WTC11 (cell line): ENCODE data around the gene PRKAR1B.

Experiments used
- ESRRA ChIP-seq: sonication (generic); formaldehyde crosslinking; IDR thresholded peaks from 2 replicates; pipeline ENCODE4 v1.8.1; 2022; ENCODE audit warnings: mild to moderate bottlenecking, missing genetic modification reagents, borderline replicate concordance
- NFYB ChIP-seq: sonication (generic); formaldehyde crosslinking; conservative IDR thresholded peaks from 2 replicates; pipeline ENCODE4 v1.8.0; 2022; ENCODE audit warnings: low read depth, missing genetic modification reagents
- NR2C2 ChIP-seq: sonication (generic); formaldehyde crosslinking; IDR thresholded peaks from 2 replicates; pipeline ENCODE4 v1.8.0; 2022; ENCODE audit warnings: mild to moderate bottlenecking, missing genetic modification reagents
- PRDM15 ChIP-seq: sonication (generic); formaldehyde crosslinking; IDR thresholded peaks from 2 replicates; pipeline ENCODE4 v1.8.0; 2022; ENCODE audit warnings: missing genetic modification reagents
- PRRX2 ChIP-seq: fragments of 250-450 bp; sonication (Bioruptor Pico); IDR thresholded peaks from 2 replicates; pipeline ENCODE4 v1.8.0; 2021; ENCODE audit warnings: mild to moderate bottlenecking
- SMAD4 ChIP-seq: sonication (generic); formaldehyde crosslinking; IDR thresholded peaks from 2 replicates; pipeline ENCODE4 v1.8.0; 2022; ENCODE audit warnings: mild to moderate bottlenecking, missing genetic modification reagents
- SOX15 ChIP-seq: fragments of 250-450 bp; sonication (Bioruptor Pico); IDR thresholded peaks from 2 replicates; pipeline ENCODE4 v1.9.0; 2021; ENCODE audit warnings: mild to moderate bottlenecking
- ZNF263 ChIP-seq: sonication (generic); formaldehyde crosslinking; IDR thresholded peaks from 2 replicates; pipeline ENCODE4 v1.8.1; 2022; ENCODE audit warnings: low read depth, mild to moderate bottlenecking, moderate library complexity, missing genetic modification reagents
- ZNF416 ChIP-seq: fragments of 250-450 bp; sonication (Bioruptor Pico); IDR thresholded peaks from 2 replicates; pipeline ENCODE4 v1.9.0; 2021; ENCODE audit warnings: mild to moderate bottlenecking, inconsistent platforms
- TF ChIP-seq, protein P1 (sequence below): fragments of 200-600 bp; IDR thresholded peaks from 2 replicates; pipeline ENCODE4 v1.8.0; 2022; ENCODE audit warnings: antibody characterized with exemption
- TF ChIP-seq, protein P2 (sequence below): sonication (generic); formaldehyde crosslinking; IDR thresholded peaks from 2 replicates; pipeline ENCODE4 v1.8.1; 2022; ENCODE audit warnings: low read depth, missing genetic modification reagents, borderline replicate concordance
- TF ChIP-seq, protein P3 (sequence below): fragments of 250-450 bp; sonication (Bioruptor Pico); IDR thresholded peaks from 2 replicates; pipeline ENCODE4 v1.9.0; 2021; ENCODE audit warnings: mild to moderate bottlenecking
- TF ChIP-seq, protein P4 (sequence below): sonication (generic); formaldehyde crosslinking; IDR thresholded peaks from 2 replicates; pipeline ENCODE4 v1.8.0; 2023; ENCODE audit warnings: mild to moderate bottlenecking, missing genetic modification reagents

GRCh38 chr7:751826-752225 is 24.7 kb upstream of the PRKAR1B start:
- TF ChIP-seq SOX15 (CRISPR knock-in tag) (no peak), PRRX2 (CRISPR knock-in tag) (no peak), NR2C2 (CRISPR knock-in tag) (no peak), ZNF416 (no peak), NFYB (no peak), PRDM15 (no peak), ZNF263 (no peak), ESRRA (CRISPR knock-in tag) (no peak), SMAD4 (CRISPR knock-in tag) (no peak)
- TF ChIP-seq, protein P1, sequence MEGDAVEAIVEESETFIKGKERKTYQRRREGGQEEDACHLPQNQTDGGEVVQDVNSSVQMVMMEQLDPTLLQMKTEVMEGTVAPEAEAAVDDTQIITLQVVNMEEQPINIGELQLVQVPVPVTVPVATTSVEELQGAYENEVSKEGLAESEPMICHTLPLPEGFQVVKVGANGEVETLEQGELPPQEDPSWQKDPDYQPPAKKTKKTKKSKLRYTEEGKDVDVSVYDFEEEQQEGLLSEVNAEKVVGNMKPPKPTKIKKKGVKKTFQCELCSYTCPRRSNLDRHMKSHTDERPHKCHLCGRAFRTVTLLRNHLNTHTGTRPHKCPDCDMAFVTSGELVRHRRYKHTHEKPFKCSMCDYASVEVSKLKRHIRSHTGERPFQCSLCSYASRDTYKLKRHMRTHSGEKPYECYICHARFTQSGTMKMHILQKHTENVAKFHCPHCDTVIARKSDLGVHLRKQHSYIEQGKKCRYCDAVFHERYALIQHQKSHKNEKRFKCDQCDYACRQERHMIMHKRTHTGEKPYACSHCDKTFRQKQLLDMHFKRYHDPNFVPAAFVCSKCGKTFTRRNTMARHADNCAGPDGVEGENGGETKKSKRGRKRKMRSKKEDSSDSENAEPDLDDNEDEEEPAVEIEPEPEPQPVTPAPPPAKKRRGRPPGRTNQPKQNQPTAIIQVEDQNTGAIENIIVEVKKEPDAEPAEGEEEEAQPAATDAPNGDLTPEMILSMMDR = no peak
- TF ChIP-seq, protein P2, sequence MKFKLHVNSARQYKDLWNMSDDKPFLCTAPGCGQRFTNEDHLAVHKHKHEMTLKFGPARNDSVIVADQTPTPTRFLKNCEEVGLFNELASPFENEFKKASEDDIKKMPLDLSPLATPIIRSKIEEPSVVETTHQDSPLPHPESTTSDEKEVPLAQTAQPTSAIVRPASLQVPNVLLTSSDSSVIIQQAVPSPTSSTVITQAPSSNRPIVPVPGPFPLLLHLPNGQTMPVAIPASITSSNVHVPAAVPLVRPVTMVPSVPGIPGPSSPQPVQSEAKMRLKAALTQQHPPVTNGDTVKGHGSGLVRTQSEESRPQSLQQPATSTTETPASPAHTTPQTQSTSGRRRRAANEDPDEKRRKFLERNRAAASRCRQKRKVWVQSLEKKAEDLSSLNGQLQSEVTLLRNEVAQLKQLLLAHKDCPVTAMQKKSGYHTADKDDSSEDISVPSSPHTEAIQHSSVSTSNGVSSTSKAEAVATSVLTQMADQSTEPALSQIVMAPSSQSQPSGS (CRISPR knock-in tag) = no peak
- TF ChIP-seq, protein P3, sequence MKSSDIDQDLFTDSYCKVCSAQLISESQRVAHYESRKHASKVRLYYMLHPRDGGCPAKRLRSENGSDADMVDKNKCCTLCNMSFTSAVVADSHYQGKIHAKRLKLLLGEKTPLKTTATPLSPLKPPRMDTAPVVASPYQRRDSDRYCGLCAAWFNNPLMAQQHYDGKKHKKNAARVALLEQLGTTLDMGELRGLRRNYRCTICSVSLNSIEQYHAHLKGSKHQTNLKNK (CRISPR knock-in tag) = no peak
- TF ChIP-seq, protein P4, sequence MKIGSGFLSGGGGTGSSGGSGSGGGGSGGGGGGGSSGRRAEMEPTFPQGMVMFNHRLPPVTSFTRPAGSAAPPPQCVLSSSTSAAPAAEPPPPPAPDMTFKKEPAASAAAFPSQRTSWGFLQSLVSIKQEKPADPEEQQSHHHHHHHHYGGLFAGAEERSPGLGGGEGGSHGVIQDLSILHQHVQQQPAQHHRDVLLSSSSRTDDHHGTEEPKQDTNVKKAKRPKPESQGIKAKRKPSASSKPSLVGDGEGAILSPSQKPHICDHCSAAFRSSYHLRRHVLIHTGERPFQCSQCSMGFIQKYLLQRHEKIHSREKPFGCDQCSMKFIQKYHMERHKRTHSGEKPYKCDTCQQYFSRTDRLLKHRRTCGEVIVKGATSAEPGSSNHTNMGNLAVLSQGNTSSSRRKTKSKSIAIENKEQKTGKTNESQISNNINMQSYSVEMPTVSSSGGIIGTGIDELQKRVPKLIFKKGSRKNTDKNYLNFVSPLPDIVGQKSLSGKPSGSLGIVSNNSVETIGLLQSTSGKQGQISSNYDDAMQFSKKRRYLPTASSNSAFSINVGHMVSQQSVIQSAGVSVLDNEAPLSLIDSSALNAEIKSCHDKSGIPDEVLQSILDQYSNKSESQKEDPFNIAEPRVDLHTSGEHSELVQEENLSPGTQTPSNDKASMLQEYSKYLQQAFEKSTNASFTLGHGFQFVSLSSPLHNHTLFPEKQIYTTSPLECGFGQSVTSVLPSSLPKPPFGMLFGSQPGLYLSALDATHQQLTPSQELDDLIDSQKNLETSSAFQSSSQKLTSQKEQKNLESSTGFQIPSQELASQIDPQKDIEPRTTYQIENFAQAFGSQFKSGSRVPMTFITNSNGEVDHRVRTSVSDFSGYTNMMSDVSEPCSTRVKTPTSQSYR (CRISPR knock-in tag) = no peak
